Sigmoid colon (tissue), 7 donors: Measurements from ENCODE around the gene ACSL1. TPM values are rescaled to one million over a fixed set of nuclear protein-coding genes. Genes with fewer than 3 reads are reported as not detected.
A peak's percentile ranks its signal among the peaks of the same experiment; 100 is the strongest.

Experiments used
- DNase-seq: peaks from one replicate; pipeline ENCODE4 v3.0.0-alpha.2; 2019
- H3K27ac ChIP-seq, 4 donors: fragments of 200-600 bp; sonication (generic); one replicate each; pipeline ENCODE4 v1.5.1; 2016 to 2019; ENCODE audit warnings: mild to moderate bottlenecking in 1 of 4
- H3K27me3 ChIP-seq, 3 donors: fragments of 200-600 bp; sonication (generic); one replicate each; pipeline ENCODE4 v1.5.1; 2019; ENCODE audit warnings: mild to moderate bottlenecking in 1 of 3
- H3K36me3 ChIP-seq, 4 donors: fragments of 200-600 bp; sonication (generic); one replicate each; pipeline ENCODE4 v1.5.1; 2016 to 2019
- H3K4me1 ChIP-seq, 4 donors: fragments of 200-600 bp; sonication (generic); one replicate each; pipeline ENCODE4 v1.5.1; 2017 to 2019
- H3K4me3 ChIP-seq, 4 donors: fragments of 200-600 bp; sonication (generic); one replicate each; pipeline ENCODE4 v1.5.1; 2017 to 2019; ENCODE audit warnings: mild to moderate bottlenecking in 2 of 4, moderate library complexity in 1 of 4
- H3K9me3 ChIP-seq, 4 donors: fragments of 200-600 bp in 3 of 4; sonication (generic) in 3 of 4; one replicate each; pipeline versions ENCODE4 v1.5.1 to v1.6.1; 2013 to 2019
- EP300 ChIP-seq, 4 donors: sonication (generic); formaldehyde crosslinking; IDR thresholded peaks; one replicate each; pipeline ENCODE4 v1.6.1; 2017; ENCODE audit warnings: antibody characterized with exemption in 4 of 4
- POLR2A ChIP-seq, 2 donors: fragments of 450-650 bp; IDR thresholded peaks; one replicate each; pipeline ENCODE4 v1.6.1; 2016; ENCODE audit warnings: antibody characterized with exemption in 2 of 2, mild to moderate bottlenecking in 2 of 2, moderate library complexity in 2 of 2
- POLR2AphosphoS5 ChIP-seq, 4 donors: sonication (generic); formaldehyde crosslinking; IDR thresholded peaks; one replicate each; pipeline ENCODE4 v1.6.1; 2017; ENCODE audit warnings: antibody characterized with exemption in 4 of 4
- WGBS, 2 donors: extraction: QIAGEN DNeasy Blood & Tissue Kit; methylation state at CpG; one replicate each; pipeline ENCODE4 v1.1.7; 2013; 5-methylcytosine and 5-hydroxymethylcytosine counted together
- intact Hi-C: fragments of 100-400 bp; cut with DNase I; formaldehyde crosslinking; loops from one replicate; pipeline ENCODE4 v1.15.1; 2023
- polyA plus RNA-seq, 3 donors: library from polyadenylated mRNA; stranded (reverse); fragments of 200-250 nt; gene quantifications; one replicate each; pipeline ENCODE4 v1.2.3, GENCODE V29; 2013
- total RNA-seq, 4 donors: library from RNA; depleted of rRNA; stranded (reverse); fragments of >200 nt; gene quantifications; one replicate each; pipeline ENCODE4 v1.1.0, GENCODE V29; 2016
- TF ChIP-seq, protein P1 (sequence below), 4 experiments: fragments of 450-650 bp in 3 of 4; fragments of 200-600 bp in 1 of 4; IDR thresholded peaks; one replicate each; pipeline ENCODE4 v1.5.1; 2016 to 2019; ENCODE audit warnings: antibody characterized with exemption in 4 of 4, mild to moderate bottlenecking in 3 of 4, moderate library complexity in 2 of 4
- donor health status: healthy with polysubstance abuse.
- donor health status: Bipolar disorder and iron deficiency.
- donor health status: healthy.

ACSL1 gene
- total and polyA plus RNA-seq, 7 donors, result 31.7 to 121 (median 57.1) TPM

- H3K36me3 ChIP-seq, result no peaks in the 10 kb centered on the region
- TF ChIP-seq, protein P1, sequence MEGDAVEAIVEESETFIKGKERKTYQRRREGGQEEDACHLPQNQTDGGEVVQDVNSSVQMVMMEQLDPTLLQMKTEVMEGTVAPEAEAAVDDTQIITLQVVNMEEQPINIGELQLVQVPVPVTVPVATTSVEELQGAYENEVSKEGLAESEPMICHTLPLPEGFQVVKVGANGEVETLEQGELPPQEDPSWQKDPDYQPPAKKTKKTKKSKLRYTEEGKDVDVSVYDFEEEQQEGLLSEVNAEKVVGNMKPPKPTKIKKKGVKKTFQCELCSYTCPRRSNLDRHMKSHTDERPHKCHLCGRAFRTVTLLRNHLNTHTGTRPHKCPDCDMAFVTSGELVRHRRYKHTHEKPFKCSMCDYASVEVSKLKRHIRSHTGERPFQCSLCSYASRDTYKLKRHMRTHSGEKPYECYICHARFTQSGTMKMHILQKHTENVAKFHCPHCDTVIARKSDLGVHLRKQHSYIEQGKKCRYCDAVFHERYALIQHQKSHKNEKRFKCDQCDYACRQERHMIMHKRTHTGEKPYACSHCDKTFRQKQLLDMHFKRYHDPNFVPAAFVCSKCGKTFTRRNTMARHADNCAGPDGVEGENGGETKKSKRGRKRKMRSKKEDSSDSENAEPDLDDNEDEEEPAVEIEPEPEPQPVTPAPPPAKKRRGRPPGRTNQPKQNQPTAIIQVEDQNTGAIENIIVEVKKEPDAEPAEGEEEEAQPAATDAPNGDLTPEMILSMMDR (IDR thresholded peaks at IDR 0.05), result no peak
- peak; percentile 19 to 82 (median 69) for TF ChIP-seq POLR2AphosphoS5 (IDR thresholded peaks at IDR 0.05)
- no peak for TF ChIP-seq POLR2A (IDR thresholded peaks at IDR 0.05)
- TF ChIP-seq EP300 (IDR thresholded peaks at IDR 0.05), result peak in 1 of 4 donors; percentile 62
- H3K4me1 ChIP-seq, result peaks cover 3 to 17% (median 11%) of the 10 kb centered on the region in 4 donors
- peak within 1 kb of the TSS; percentile 32 to 74 (median 58) for H3K4me3 ChIP-seq
- 0% methylated on average over 69 of the region's 69 CpGs for WGBS, 2 donors
- peak; percentile 97 for DNase-seq
- intact Hi-C loops, result loop anchor here (2.0 kb wide), 2 partner anchors 85 to 93 kb away; partner anchors contain the start of genes CASP3 and PRIMPOL
- peak within 1 kb of the TSS; percentile 63 to 72 (median 68) for H3K27ac ChIP-seq
- H3K9me3 ChIP-seq, result no peaks in the 10 kb centered on the region
- H3K27me3 ChIP-seq, result no peaks in the 10 kb centered on the region
Observed at GRCh38 chr4:184733654-184734524, 91.9 kb downstream of the ACSL1 start, which contains the start of gene CENPU. CENPU (minus strand) TSS chr4:184734096; CDS start chr4:184734062, 34 bp downstream.

DNA sequence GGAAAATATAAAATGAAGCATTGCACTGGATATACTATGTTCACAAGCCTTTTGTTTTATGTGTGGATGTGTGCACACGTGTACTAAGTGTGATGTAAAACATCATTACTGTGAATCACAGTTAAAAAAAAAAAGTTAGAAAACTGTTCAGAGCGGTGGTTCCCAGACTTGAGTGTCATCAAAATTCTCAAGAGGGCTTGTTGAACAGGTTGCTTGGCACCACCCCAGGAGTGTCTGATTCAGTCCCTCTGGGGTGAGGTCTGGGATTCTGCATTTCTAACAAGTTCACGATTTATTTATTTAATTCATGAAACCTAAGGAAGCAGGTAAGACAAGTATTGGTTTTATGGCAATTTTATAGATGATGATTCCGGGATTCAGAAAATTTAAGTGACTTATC lies 93.6 kb downstream of the ACSL1 start:
- intact Hi-C loops, result loop anchor here (2.0 kb wide), 1 partner anchor 95 kb away; no protein-coding TSS in a partner anchor
- Histone ChIP-seq H3K4me3 (no peak overlapping the region), H3K27me3 (no peaks in the 10 kb centered on the region), H3K4me1 (peaks cover 3 to 17% (median 11%) of the 10 kb centered on the region in 4 donors), H3K36me3 (no peaks in the 10 kb centered on the region), H3K9me3 (no peaks in the 10 kb centered on the region), H3K27ac (no peak overlapping the region)
- 23 to 61% methylated on average over 4 of the region's 4 CpGs for WGBS, 2 donors
- DNase-seq, result no peak
- no peak for TF ChIP-seq POLR2A (IDR thresholded peaks at IDR 0.05)
- TF ChIP-seq POLR2AphosphoS5 (IDR thresholded peaks at IDR 0.05), result no peak
- no peak for TF ChIP-seq EP300 (IDR thresholded peaks at IDR 0.05)
- TF ChIP-seq, protein P1 (IDR thresholded peaks at IDR 0.05), result no peak

GRCh38 chr4:184731056-184731455 lies 94.7 kb downstream of the ACSL1 start:
- intact Hi-C loops, result no loop called here
- Histone ChIP-seq H3K4me3 (no peak overlapping the region), H3K4me1 (peaks cover 3 to 17% (median 11%) of the 10 kb centered on the region in 4 donors), H3K27ac (no peak overlapping the region), H3K9me3 (no peaks in the 10 kb centered on the region), H3K27me3 (no peaks in the 10 kb centered on the region), H3K36me3 (no peaks in the 10 kb centered on the region)
- no peak for TF ChIP-seq EP300 (IDR thresholded peaks at IDR 0.05)
- 86 to 90% methylated on average over 6 of the region's 6 CpGs for WGBS, 2 donors
- DNase-seq, result no peak

- 80 to 89% methylated on average over 5 of the region's 5 CpGs for WGBS, 2 donors
- Histone ChIP-seq H3K27ac (no peak overlapping the region), H3K4me3 (no peak overlapping the region), H3K9me3 (no peaks in the 10 kb centered on the region), H3K36me3 (no peaks in the 10 kb centered on the region), H3K4me1 (peaks cover 3 to 17% (median 11%) of the 10 kb centered on the region in 4 donors), H3K27me3 (no peaks in the 10 kb centered on the region)
- no peak for TF ChIP-seq POLR2AphosphoS5 (IDR thresholded peaks at IDR 0.05)
- no peak for TF ChIP-seq POLR2A (IDR thresholded peaks at IDR 0.05)
- TF ChIP-seq, protein P1 (IDR thresholded peaks at IDR 0.05), result no peak
- no peak for TF ChIP-seq EP300 (IDR thresholded peaks at IDR 0.05)
- DNase-seq, result no peak
- intact Hi-C loops, result no loop called here
Observed at GRCh38 chr4:184729946-184730345, 95.8 kb downstream of the ACSL1 start.

GRCh38 chr4:184728858-184729257 lies 96.9 kb downstream of the ACSL1 start:
- intact Hi-C loops, result no loop called here
- Histone ChIP-seq H3K36me3 (no peaks in the 10 kb centered on the region), H3K4me1 (peaks cover 0 to 11% (median 8%) of the 10 kb centered on the region in 4 donors), H3K9me3 (no peaks in the 10 kb centered on the region), H3K27ac (no peak overlapping the region), H3K27me3 (no peaks in the 10 kb centered on the region), H3K4me3 (no peak overlapping the region)
- WGBS, 2 donors, result 44 to 56% methylated on average over 2 of the region's 2 CpGs
- DNase-seq, result no peak
- TF ChIP-seq POLR2AphosphoS5 (IDR thresholded peaks at IDR 0.05) (no peak), EP300 (IDR thresholded peaks at IDR 0.05) (no peak), POLR2A (IDR thresholded peaks at IDR 0.05) (no peak)
- TF ChIP-seq, protein P1 (IDR thresholded peaks at IDR 0.05), result no peak
